ENCODE results near the gene OR10Z1. TPM values are rescaled to one million over a fixed set of nuclear protein-coding genes. Genes with fewer than 3 reads are reported as not detected.

The OR10Z1 gene
- total RNA-seq, 1 donor from 2014 or later, result not detected

- H3K9me3 Mint-ChIP-seq, result no peaks in the 10 kb centered on the region
- no peaks in the 10 kb centered on the region for H3K36me3 Mint-ChIP-seq
These were observed 6.8 kb downstream of the OR10Z1 start for GRCh38 chr1:158611916-158612315.

DNA sequence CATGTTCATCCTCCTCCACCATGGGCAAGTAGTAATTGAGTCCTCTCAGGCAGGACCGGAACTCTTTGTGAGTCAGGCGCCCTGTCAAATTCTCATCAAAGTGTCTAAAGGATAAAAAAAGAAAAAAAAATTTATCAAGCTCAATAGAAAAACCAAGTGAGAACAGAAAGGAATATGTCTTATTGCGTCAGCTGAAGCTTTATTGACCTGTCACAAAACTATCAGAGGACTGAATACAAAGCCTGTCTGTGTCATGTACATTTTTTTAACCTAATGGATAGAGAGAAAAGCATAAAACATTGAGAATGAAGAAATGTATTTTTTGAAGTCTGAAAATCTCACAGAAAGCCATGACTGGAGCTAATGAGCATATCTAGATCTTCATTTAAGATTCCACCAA, 8.7 kb downstream of the OR10Z1 start:
- H3K36me3 Mint-ChIP-seq, result no peaks in the 10 kb centered on the region
- no peak overlapping the region for H2AFZ ChIP-seq (replicated peaks)
- no peaks in the 10 kb centered on the region for H3K36me3 ChIP-seq

More at GRCh38 chr1:158611916-158612315, 6.8 kb downstream of the OR10Z1 start:
- Histone ChIP-seq H2AFZ (replicated peaks) (no peak overlapping the region), H3K4me3 (no peak overlapping the region), H3K36me3 (no peaks in the 10 kb centered on the region), H3K79me2 (ENCODE audit: low read depth) (no peaks in the 10 kb centered on the region), H3K27me3 (no peaks in the 10 kb centered on the region), H3K9me3 (ENCODE audit: low read depth) (no peaks in the 10 kb centered on the region), H3K27ac (no peak overlapping the region), H3F3A (ENCODE audit: low read depth) (no peaks in the 10 kb centered on the region), H3K4me2 (no peak overlapping the region), H4K20me1 (ENCODE audit: low read depth) (no peaks in the 10 kb centered on the region), H3K4me1 (no peaks in the 10 kb centered on the region), H3K9ac (no peak overlapping the region)
- TF ChIP-seq EZH2 (IDR thresholded peaks at IDR 0.05) (no peak), EZH2phosphoT487 (IDR thresholded peaks at IDR 0.05) (no peak), CTCF (IDR thresholded peaks at IDR 0.05) (no peak)
- no peak for DNase-seq (ENCODE audit: low spot score)
- Mint-ChIP-seq H3K27ac (no peak overlapping the region), H3K4me1 (no peaks in the 10 kb centered on the region), H3K27me3 (ENCODE audit: insufficient read depth, low read depth) (peaks cover 3% of the 10 kb centered on the region), H3K4me3 (no peak overlapping the region)

GRCh38 chr1:158638146-158638545, 33.1 kb downstream of the OR10Z1 start:
- TF ChIP-seq EZH2 (IDR thresholded peaks at IDR 0.05) (no peak), CTCF (IDR thresholded peaks at IDR 0.05) (no peak)
- Histone ChIP-seq H3K4me2 (no peak overlapping the region), H3K9me3 (ENCODE audit: low read depth) (no peaks in the 10 kb centered on the region), H3K4me3 (no peak overlapping the region), H4K20me1 (ENCODE audit: low read depth) (no peaks in the 10 kb centered on the region), H3K27me3 (no peaks in the 10 kb centered on the region), H3K9ac (no peak overlapping the region), H3K4me1 (no peaks in the 10 kb centered on the region), H3K36me3 (no peaks in the 10 kb centered on the region), H2AFZ (replicated peaks) (no peak overlapping the region), H3K79me2 (ENCODE audit: low read depth) (no peaks in the 10 kb centered on the region), H3K27ac (no peak overlapping the region), H3F3A (ENCODE audit: low read depth) (no peaks in the 10 kb centered on the region)
- H3K36me3 Mint-ChIP-seq, result no peaks in the 10 kb centered on the region
- H3K27ac Mint-ChIP-seq, result no peak overlapping the region
- no peak for DNase-seq (ENCODE audit: low spot score)
- no peaks in the 10 kb centered on the region for H3K4me1 Mint-ChIP-seq
- H3K9me3 Mint-ChIP-seq, result no peaks in the 10 kb centered on the region
- H3K4me3 Mint-ChIP-seq, result no peak overlapping the region
- H3K27me3 Mint-ChIP-seq (ENCODE audit: insufficient read depth, low read depth), result no peaks in the 10 kb centered on the region

More for the DNA sequence above, 8.7 kb downstream of the OR10Z1 start:
- no peaks in the 10 kb centered on the region for H3K4me1 ChIP-seq
- H3K4me3 ChIP-seq, result no peak overlapping the region
- Mint-ChIP-seq H3K9me3 (no peaks in the 10 kb centered on the region), H3K4me1 (no peaks in the 10 kb centered on the region), H3K27ac (no peak overlapping the region), H3K27me3 (ENCODE audit: insufficient read depth, low read depth) (peaks cover 3% of the 10 kb centered on the region), H3K4me3 (no peak overlapping the region)
- H3K27me3 ChIP-seq, result no peaks in the 10 kb centered on the region
- DNase-seq (ENCODE audit: low spot score), result no peak
- H3K9me3 ChIP-seq (ENCODE audit: low read depth), result no peaks in the 10 kb centered on the region
- no peaks in the 10 kb centered on the region for H3K79me2 ChIP-seq (ENCODE audit: low read depth)
- no peaks in the 10 kb centered on the region for H4K20me1 ChIP-seq (ENCODE audit: low read depth)
- H3F3A ChIP-seq (ENCODE audit: low read depth), result no peaks in the 10 kb centered on the region
- H3K27ac ChIP-seq, result no peak overlapping the region
- H3K4me2 ChIP-seq, result no peak overlapping the region
- H3K9ac ChIP-seq, result no peak overlapping the region
- TF ChIP-seq CTCF (IDR thresholded peaks at IDR 0.05) (no peak), EZH2 (IDR thresholded peaks at IDR 0.05) (no peak), EZH2phosphoT487 (IDR thresholded peaks at IDR 0.05) (no peak)
